Amniotic stem cell (primary cell): ENCODE measurements around the gene PGAM2.

Experiments
- DNase-seq: peaks from one replicate; lab custom pipeline; 2025; lab: John Stamatoyannopoulos, UW

Gene PGAM2

DNA sequence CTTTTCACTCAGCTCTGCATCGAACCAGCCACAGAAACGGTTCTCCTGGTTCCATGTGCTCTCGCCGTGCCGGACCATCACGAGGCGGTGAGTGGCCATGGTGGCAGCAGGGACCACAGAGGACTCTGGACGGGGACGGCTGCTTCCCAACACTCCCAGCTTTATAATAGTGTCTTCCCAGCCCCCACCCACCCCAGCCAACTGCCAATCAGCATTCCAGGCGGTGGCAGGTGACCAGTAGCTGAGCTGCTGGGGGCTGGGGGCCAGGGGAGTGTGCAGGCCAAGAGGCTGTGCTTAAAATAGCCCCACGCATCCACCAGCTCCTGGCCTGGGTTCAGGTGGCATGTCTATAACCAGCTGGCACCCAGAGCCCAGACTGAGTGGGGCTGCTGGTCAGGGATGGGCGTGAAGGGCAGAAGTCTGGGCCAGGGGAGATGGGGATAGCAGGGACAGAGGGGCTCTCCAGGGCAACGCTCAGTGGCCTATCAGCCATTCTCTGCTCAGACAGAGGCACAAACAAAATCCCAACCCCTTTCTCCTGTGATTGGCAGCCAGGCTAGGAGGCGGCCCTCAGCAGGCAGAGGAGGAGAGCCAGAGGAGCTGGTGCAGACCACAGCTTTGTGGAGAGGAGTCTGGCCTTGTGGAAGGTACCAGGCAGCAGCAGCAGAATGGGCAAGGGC lies at the start of gene PGAM2:
Gene PGAM2, minus strand, starts transcription at position 137 of the 680 bp plus-strand sequence. Its CDS starts 38 bp downstream, at position 99.
- DNase-seq = no peak

- no peak for DNase-seq
Observed at GRCh38 chr7:44114586-44115310, 49.4 kb upstream of the PGAM2 start.

- no peak for DNase-seq
Observed at GRCh38 chr7:44113764-44114354, 48.5 kb upstream of the PGAM2 start.

GRCh38 chr7:44112997-44113763 lies 47.8 kb upstream of the PGAM2 start:
- DNase-seq = no peak

DNA sequence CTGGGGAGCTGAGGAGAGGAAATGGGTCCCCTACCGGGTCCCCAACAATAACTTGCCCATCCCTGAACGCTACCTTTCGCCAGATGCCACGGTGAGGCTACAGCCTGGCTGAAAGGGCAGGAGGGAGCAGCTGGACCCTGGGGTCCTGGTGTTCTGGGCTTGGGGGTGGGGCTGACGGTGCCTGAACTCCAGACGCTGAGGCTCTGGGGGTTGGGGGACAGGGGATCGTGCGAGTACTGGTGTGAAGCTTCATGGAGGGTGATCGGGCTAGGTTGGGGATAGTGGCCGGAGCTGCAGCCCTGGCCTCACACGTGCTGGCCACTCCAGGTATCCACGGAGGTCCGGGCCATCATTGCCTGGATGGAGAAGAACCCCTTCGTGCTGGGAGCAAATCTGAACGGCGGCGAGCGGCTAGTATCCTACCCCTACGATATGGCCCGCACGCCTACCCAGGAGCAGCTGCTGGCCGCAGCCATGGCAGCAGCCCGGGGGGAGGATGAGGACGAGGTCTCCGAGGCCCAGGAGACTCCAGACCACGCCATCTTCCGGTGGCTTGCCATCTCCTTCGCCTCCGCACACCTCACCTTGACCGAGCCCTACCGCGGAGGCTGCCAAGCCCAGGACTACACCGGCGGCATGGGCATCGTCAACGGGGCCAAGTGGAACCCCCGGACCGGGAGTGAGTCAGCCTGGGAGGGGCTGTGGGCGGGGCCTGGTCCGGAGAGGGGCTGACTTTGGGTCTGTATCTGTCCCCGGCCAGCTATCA lies 47.0 kb upstream of the PGAM2 start:
- no peak for DNase-seq

- no peak for DNase-seq
Observed at GRCh38 chr7:44111761-44112160, 46.4 kb upstream of the PGAM2 start.

DNA sequence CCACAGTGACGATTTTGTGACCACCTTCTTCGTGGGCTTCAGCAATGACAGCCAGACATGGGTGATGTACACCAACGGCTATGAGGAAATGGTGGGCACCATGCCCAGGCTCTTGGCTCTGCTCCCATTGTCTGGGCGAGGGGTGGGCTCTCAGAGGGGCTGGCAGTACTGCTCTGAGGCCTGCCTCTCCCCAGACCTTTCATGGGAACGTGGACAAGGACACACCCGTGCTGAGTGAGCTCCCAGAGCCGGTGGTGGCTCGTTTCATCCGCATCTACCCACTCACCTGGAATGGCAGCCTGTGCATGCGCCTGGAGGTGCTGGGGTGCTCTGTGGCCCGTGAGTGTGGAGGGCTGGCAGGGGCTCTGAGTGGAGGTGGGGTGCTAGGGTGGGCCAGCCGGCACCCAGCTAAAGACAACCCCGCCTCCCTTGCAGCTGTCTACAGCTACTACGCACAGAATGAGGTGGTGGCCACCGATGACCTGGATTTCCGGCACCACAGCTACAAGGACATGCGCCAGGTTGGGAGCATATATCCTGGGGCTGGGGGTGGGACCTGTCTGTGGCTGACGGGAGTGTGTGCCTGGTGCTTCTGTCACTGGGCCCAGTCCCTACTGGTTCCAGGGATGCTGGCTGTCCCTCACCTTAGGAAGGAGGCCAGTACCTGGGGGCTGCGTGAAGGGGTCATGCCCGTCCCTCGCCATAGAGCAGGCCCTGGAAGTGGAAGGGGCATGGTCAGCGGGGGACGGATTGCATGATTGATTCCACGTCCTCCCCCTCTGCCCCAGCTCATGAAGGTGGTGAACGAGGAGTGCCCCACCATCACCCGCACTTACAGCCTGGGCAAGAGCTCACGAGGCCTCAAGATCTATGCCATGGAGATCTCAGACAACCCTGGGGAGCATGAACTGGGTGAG lies 45.6 kb upstream of the PGAM2 start:
- DNase-seq = no peak

- no peak for DNase-seq
Observed at GRCh38 chr7:44109991-44110390, 44.6 kb upstream of the PGAM2 start.

- DNase-seq = no peak
Observed at GRCh38 chr7:44108768-44109750, 43.7 kb upstream of the PGAM2 start.

GRCh38 chr7:44107961-44108767 lies 42.8 kb upstream of the PGAM2 start:
- no peak for DNase-seq

DNA sequence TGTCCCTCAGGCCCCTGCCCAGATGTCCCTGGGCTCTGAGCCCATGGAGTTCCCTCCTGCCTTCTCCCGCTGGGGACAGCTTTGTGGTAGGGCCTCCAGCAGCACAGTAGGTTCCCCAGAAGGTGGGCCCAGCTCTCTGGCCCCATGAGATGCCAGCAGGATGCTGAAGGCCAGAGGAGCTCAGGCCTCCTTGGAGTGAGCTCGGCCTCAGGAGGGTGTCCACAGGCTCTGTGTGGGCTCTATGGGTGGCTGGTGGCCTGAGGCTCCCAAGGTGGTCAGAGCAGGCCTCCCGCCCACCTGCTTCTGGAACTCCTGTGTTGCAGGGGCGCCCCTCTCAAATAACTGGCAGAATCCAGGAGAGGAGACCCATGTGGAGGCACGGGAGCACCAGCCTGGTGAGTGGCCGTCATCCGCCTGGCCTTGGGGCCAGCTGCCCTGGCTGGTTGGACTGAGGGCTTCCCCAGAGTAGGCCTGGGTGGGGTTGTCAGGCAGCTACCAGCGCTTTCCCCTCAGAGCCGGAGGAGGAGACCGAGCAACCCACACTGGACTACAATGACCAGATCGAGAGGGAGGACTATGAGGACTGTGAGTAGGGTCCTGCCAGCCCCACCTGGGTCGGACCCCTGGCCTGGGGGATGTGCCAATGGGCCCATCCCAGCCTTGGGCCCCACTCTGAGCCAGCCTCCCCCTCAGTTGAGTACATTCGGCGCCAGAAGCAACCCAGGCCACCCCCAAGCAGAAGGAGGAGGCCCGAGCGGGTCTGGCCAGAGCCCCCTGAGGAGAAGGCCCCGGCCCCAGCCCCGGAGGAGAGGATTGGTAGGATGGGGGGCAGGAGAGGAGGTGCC lies 42.0 kb upstream of the PGAM2 start:
- DNase-seq = no peak

DNA sequence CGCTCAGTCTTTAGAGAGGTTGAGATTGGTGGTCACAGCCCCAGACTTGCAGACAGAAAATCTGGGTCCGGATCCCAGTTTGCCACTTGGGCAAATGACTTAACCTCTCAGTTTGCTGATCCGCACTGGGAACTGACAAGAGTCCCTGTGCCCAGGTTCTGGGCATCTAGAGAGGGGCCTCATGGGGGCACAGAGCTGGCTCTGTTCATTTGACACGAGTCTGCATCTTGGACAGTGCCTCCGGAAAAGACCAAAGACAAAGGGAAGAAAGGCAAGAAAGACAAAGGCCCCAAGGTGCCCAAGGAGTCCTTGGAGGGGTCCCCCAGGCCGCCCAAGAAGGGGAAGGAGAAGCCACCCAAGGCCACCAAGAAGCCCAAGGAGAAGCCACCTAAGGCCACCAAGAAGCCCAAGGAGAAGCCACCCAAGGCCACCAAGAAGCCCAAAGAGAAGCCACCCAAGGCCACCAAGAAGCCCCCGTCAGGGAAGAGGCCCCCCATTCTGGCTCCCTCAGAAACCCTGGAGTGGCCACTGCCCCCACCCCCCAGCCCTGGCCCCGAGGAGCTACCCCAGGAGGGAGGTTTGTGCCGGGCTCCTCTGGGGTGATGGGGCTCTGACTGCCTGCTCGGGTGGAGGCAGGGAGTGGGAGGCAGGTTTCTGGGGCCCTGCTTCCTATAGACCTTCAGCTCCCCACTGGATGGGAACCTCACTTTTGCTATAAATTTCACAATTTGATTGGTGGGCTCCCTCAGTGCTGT lies 41.1 kb upstream of the PGAM2 start:
- DNase-seq = no peak

GRCh38 chr7:44105832-44106231 lies 40.5 kb upstream of the PGAM2 start:
- DNase-seq = no peak

DNA sequence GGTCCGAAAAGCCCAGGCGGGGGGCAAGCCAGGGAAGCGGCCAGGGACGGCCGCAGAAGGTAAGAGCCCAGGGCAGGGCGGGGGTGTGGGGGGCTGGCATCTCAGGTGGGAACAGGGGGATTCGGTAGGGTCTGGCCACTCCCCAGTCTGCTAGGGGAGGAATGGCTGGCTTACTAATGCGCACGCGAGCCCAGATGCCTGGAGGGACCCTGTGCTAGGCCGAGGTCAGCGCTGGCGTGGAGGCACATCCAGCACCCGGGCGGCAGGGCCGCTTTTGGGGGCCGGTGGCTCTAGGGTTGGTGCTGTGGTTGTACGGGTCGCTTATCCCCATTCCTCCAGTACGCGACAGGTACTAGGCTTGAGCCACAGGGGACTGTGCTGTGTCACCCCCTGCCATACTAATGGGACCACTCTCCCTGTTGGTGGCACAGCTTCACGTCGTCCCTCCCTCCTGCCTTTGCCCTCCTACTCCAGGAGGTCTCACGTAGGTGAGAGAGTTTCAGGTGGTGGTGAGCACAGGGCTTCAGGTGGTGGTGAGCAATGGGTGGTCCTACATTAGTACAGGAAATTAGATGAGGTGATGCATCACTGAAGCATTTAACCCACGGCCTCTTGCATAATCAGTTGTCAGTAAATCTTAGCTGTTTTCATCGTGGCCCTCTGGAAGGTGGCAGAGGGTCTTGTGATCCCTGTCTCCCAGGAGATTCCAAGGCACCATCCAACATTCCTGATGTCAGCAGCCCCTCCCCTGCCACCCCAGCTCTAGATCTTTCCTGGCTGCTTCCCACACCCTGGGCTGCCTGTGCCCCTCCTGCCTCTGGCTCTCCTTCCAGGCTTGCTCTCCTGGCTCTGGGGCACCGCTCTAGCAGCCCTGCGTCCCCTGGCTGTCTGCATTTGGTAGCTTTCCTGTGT lies 39.7 kb upstream of the PGAM2 start:
- DNase-seq = no peak

DNA sequence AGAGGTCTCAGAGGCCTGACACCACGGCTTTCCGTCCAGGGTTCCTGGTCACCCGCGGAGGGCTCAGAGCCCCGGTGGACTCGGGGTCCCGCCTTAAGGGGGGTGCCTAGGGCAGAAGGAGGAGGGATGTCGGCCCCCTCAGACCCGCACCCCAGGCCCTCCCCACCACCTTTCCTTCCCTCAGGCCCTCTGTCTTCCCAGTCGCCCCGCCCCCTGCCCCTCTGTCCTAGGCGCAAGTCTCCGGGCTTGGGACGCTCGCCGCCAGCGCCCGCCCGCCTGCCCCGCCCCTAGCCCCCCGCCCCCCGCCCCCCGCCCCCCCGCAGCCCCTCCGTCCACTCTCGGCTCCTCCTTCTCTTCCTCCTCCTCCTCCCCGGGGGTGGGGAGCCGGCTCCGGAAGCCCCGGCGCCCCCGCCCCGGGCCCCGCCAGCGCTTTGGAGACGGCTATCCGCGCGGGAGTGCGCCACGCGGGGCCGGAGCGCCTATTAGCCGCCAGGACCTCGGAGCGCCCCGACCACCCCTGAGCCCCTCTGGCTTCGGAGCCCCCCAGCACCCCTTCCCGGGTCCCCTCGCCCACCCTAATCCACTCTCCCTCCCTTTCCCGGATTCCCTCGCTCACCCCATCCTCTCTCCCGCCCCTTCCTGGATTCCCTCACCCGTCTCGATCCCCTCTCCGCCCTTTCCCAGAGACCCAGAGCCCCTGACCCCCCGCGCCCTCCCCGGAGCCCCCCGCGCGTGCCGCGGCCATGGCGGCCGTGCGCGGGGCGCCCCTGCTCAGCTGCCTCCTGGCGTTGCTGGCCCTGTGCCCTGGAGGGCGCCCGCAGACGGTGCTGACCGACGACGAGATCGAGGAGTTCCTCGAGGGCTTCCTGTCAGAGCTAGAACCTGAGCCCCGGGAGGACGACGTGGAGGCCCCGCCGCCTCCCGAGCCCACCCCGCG lies 38.8 kb upstream of the PGAM2 start, which contains the start of gene AEBP1:
Gene AEBP1, plus strand, starts transcription at position 423 of the 937 bp plus-strand sequence. Its CDS starts 321 bp downstream, at position 744.
- DNase-seq = no peak
